HG02759 (cell line): ENCODE results near the gene MCF2L.

ENCODE experiments used
- ATAC-seq: cut with Tn5 transposase; IDR thresholded peaks from one replicate; pipeline ENCODE4 v1.9.1; 2021; ENCODE audit warnings: mild to moderate bottlenecking, moderate library complexity; ENCODE audit not compliant: unreplicated experiment

MCF2L gene

DNA sequence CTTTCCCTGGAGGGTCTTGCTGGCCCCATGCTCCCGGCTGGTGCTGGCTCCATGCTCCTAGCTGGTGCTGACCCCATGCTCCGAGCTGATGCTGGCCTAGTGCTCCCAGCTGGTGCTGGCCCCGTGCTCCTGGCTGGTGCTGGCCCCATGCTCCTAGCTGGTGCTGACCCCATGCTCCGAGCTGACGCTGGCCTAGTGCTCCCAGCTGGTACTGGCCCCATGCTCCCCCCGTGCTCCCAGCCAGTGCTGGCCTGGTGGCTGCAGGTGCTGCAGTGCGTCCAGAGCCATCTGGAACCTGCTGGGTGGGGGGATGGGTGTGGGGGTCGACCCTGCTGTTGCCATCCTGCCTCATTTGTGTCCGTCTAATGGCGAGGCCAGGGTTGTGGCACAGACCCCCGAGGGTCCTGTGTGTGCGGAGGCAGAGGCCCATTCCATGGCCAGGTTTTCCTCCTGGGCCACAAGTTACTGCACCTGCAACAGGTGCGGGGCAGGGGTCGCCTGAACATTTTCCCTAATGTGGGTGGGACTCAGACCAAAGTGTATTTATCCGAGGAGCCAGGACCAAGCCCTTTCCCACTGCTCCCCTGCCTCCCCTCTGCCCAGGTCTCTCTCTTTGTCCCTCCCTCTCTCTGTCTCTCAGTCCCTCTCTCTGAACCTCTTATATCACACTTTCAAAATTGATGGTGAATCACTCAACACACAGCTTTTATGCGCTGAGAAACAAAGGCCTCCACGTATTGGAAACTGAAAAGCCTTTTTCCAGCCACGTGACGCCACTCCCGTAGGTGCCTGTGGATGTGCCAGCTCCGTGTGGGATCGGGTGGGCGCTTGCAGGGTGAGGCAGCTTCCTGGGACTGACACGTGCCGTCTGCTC is 45.1 kb downstream of the MCF2L start:
- ATAC-seq = no peak

DNA sequence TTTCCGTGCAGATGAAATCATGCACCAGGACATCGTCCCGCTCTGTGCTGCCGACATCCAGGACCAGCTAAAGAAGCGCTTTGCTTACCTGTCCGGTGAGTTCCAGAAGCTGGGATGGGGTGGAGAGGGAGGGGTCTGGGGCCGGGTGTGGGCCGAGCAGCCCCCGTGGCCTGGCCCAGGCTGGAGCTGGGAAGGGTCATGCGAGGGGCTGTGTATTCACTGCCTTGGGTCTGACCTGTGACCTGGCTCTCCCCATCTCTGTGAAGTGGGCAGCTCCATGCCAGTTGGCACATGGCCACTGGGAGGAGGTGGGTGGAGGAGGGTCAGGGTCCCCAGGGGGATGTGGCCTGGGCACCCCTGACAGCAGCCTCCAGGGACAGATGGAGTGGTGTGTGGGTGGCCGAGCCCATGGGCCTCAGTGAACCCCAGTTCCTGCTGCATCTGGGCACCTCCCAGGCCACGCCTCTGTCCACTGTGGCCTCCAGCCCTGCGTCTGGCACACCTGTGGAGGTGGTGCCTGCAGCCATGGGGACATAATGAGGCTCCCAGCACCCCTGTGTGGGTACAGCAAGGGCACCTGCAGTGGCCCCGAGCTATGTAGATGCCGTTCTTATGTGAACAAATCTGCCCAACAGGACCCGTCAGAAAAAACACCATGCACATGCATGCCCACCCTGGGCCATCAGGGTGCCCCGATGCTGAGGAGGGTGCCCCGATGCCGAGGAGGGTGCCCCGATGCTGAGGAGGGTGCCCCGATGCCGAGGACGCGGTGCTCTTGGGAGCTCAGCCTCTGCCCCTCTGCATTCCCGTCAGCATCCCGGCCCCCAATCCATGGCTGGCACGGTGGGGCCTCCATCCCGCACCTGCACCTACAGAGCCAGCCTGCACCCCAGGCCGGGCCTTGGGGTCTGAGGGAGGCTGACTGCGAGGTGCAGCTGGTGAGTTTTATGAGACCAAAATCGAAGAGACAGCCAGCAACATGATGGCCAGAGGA is 46.0 kb downstream of the MCF2L start:
- ATAC-seq = no peak

DNA sequence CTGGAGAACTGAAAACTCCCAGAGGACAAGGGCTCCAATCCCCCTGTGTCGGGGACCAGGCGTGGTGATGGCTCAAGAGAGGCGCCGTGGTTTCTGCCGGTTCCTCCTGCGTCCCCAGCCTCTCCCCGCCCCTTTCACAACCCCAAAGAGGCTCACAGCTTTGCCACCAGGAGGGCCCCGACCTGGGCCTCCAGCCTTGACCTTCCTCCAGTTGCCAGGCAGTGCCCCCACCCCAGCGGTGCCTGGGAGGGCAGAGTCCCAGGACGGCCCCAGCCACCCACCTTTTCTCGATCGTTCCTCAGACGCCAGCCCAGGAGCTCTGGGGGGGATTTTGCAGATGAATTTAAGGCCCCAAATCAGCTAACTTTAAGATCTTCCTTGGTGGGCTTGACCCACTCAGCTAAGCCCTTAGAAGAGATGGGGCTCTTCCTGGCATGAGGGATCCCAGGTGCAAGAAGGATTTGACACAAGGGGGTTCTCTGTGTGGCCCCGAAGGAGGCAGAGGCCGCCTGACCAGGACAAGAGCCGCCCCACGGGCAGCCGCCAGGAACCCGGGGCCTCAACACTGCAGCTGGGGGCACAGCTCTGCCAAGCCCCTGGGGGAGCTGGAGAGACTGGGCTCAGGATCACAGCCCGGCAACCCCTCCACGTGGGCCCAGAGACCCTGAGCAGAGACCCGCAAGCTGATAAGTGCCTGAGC is 47.0 kb downstream of the MCF2L start:
- ATAC-seq = no peak

DNA sequence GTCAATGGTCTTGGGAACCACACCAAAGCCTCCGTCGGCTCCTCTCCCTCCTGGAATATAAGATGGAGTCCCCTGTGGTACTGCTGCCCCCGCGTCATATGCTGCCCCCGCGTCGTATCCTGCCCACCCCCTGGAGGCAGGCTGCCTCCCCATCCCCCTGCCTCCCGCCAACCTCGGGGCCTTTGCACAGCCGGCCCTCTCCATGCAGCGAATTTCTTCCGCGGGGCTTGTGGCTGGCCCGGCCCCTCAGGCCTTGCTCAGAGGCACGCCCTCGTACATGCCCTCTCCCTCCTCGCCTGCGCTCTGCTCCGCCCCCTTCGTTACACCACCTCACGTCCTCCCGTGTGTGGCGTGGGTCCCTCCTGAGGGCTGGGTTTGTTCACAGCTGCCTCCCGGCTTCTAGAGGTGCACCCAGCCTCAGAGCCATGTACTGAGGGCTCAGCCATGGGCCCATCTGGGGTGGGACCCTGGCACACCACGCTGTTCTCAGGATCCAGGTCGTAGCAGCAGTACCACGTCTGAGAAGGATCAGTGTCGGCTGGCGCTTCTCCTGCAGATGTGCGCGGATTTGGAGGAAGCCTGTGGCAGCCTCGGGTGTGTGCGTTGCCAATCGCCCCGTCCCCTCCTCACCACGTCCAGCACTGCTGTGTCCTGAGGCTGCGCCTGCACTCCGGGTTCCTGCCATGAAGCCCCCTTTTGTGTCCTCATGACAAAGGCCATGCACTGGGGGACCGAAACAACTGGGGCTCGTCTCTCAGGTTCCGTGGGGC is 47.7 kb downstream of the MCF2L start:
- ATAC-seq = no peak

DNA sequence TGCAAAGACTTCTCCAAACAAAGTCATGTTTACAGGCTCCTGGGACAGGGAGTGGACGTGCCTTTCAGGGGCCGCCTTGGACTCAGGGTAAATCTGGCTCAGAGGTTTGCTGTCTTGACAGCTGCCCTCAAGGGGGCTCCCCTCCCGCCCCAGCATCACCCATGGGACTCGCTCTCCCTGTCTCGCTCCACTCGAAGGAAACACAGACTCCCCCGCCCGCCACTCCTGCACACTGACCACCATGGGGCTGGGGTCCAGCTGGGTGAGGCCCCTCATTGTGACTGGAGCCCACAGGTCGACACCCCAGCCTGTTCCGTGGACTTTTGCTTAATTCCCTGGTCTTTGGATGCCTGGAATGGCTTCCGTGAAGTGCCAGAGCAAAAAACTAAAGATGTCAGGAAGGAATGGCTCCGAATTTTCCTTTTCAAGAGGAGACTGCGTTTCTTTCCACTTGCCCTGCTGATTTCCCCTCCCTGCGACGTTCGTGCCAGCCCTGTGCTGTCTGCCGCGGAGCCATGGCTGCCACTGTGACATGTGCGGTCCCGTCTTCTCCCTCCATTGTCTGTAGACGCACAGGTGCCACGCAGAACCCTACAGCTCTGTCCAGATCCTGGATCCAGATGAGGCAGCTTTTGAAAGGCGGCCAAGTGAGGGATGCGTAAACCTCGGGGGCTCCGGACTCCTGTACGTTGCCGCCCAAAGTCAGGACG is 48.6 kb downstream of the MCF2L start:
- no peak for ATAC-seq

DNA sequence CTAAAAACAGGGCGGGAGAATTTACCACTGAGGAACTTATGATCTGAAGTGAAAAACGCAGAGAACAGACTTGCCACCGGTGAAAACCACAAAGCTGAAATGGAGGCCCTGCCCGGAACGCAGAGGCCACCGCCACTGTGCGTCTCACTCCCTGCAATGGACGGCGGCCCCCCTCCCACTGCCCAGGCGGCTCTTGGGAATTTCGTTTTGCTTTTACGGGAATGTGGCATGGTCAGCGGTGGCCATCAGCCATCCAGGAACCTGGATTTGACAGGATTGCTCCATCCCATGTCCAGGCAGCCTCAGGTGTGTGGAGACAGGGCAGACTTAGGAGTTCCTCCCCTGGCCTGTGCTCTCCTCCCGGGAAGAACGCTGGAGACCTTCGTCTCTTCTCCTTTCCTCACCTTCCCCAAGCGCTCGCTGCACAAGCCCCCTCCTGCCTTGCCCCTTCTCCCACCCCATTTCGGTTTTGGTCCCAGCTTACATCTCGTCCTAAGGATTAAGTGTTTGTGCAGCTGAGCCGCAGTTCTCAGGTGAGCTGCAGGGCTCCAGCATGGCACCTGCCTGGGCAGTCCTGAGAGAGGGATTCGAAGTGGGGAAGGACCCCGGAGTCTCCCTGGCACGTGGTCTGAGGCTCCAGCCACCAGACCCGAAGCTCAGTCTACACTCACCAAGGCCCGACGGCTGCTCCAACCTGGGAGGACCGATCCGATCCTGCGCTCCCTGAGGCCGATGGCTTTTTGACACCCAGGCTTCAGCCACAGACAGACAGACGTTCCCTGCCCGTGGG is 49.9 kb downstream of the MCF2L start:
- ATAC-seq = no peak

DNA sequence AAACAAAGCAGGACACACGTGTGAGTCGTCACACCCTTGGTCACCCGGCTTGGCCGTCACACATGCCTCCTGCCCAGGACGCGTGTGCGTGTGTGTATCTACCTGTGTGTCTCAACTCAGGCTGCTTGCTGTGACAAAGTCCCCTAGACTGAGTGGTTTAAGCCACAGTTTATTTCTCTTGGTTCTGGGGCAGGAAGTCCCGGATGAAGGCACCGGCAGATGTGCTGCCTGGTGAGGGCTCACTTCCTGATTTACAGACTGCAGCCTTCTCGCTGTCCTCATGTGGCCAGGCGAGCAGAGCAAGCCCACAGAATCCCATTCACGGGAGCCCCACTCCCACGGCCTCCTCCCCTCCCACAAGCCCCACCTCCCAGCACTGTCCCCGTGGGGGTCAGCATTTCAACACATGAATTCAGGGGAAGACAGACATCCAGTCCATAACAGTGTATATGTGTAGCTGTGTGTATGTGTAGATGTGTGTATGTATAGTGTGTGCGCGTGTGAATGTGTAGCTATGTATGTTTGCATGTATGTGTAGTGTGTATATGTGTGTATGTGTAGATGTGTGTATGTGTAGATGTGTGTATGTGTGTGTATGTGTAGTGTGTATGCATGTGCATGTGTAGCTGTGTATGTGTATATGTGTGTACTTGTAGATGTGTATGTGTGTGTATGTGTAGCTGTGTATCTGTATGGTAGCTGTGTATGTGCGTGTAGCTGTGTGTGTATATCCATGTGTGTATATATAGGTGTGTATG is 51.5 kb downstream of the MCF2L start:
- ATAC-seq = no peak

DNA sequence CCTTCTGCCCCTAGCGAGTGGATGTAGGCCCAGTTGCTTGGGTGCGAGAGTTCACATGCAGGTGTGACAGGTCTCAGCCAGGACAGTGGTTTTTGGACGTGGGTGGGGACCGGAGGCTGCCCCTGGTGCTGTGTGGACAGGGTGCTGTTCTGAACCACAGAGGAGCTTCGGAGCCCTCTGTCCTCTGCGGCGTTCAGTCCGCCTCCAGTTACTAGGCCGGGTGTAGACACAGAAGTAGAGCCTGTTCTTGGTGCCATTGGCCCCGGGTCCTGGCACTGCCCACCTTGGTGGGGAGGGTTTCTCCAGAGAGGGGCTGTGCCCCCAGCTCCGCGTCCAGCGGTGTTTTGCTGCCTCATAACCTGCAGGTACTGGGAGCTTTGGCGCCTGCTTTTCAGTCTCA is 52.4 kb downstream of the MCF2L start:
- ATAC-seq = no peak

DNA sequence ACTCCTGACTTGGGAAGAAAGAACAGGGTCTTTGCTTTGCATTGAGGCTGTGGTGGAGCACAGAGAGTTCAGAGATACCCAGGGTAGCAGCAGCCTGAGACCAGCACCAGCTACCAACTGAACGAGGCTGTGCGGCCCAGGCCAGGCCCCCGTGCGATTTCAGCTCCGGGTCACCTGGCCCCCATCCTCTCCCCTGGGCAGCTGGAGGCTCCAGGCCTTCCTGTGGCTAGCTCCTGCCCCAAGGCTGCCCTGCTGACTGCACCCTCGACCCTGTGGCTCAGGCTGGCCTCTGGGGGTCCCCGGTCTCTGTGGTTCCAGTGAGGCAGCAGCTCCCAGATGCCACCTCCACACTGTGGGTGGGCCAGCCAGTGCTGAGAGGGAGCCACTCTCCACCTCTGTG is 52.8 kb downstream of the MCF2L start:
- ATAC-seq = no peak

DNA sequence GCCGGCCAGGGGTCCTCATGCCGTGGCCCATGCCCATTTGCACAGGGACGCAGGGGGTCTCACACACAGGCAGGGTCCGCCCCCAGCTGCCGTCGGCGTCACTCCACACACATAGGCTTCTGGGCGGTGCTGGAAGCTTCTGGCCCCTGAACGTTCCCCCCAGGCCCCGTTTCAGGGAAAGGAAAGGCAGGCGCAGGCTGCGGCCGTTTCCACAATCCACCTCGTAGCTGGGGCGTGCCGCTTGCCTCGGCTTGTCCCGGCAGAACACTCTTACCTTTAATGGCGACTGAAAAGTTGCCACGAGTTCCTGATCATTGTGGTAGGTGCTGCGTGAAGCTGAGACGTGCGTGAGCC is 53.4 kb downstream of the MCF2L start:
- ATAC-seq = no peak

DNA sequence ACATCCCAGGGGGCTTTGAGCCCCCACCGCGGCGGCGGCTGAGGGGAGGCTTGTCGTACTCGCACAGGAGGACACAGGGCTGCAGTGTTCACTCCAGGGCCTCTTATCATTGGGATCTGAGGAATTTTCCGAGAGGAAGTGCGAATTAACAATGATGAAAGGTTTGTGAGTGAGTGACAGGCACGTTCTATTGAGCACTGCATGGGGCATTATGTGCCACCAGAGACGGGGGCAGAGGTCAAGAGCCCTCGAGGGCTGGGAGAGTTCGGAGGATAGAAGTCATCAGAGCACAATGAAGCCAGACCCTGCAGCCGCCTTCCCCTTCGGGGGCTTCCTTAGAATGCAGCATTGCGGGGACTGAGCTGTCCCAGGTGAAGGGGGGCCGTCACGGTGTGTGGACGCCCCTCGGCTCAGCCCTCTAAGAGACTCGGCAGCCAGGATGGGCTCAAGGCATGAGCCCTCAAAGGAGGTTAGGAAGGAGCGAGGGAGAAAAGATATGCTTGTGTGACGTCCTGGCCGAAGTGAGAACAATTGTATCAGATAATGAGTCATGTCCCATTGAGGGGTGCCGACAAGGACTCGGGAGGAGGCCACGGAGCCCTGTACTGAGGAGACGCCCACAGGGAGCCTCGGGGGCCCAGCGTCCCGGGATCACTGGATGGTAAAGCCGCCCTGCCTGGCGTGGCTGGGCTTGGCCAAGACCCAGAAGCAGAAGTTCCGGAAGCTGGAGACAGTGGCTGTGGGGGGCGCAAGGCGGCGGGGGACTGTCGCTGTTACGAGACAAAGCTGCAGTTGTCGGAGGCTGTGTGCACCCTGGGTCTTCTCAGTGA is 53.9 kb downstream of the MCF2L start:
- ATAC-seq = no peak

DNA sequence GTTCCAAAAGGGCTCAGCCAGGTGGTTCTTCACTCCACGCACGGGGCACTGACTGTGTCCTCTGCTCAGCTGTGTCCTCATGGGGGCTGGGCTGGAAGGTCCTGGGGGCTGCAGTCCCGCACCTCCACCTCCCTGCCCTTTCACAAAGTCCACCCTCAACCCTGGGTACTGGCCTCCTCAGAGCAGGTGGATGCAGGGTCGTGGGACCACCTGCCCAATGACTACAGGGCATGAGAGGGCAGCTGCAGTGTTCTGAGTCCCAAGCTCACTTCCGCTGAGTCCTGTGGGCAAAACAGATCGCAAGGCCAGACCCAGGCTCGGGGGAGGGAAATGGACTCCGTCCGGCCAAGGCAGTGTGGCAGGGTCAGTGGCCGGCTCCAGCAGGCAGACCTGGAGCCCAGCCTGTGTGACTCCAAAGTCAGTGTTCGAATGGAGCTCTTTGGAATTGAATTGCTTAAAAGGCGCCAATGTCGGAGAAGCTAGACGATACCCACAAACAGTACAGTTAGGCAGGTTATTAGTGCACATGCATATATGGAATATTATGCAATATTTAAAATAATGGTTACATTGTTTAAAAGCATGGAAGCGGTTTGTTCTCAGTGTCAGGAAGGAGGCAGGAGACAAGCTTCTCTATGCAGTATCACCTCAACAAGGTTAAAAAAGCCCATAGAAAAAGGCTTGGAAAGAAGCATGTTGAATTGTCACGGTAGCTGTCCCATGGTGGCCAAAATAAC is 54.8 kb downstream of the MCF2L start:
- ATAC-seq = no peak

DNA sequence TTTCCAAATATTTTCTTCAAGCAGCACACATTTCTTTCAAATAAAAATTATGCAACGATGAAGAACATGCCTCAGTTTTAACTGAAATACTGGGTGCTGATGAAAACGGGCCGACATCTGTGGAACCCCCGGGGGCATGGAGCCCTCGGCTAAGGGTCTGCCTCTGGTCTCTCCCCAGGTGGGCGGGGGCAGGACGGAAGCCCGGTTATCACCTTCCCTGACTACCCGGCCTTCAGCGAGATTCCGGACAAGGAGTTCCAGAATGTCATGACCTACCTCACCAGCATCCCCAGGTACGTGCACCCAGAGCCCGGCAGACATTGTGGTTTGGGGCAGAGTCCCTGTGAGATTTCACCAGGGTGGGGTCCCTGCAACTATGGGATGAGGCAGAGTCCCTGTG is 55.5 kb downstream of the MCF2L start:
- ATAC-seq = no peak

DNA sequence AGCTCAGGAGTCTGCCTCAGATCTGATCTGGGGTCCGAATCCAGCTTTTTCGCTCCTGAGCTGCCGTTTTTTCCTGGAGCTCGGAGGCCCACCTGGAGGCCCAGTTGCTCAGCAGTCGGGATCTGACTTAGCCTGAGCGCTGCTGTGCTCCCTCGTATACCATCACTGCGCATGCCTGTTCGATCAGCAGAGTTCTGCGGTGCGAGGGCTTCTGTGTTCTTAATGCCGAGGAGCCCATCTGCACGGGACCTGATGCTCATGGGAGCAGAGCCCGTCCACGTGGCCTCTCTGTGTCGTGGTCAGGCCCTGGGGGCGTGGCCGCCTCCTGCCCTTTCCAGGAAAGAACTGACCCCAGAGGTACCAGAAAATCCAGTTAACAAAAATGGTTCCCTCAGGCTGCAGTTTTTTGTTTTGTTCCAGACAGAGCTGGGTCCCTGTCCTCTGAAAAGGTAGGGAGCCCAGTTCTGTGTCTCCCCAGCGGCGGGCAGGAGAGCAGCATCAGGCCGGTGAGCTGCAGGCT is 57.4 kb downstream of the MCF2L start:
- no peak for ATAC-seq

DNA sequence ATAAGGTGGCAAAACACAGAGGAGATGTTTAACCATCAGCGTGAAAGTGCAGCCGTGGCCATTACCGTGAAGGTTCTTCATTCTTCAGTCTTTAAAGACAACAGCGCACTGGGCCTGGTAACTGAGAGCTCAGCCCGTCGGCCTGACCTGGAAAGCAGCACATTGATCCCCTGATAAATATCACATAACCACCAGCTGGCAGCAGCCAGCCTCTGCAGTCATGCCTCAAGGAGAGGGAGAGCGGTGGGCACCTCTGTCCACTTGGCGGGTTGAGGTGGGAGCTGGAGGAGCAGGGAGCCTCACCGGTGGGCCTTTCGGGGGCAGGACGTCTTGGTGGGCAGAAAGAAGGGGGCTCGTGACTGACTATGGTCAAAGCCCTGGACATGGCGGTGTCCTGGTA is 58.1 kb downstream of the MCF2L start:
- no peak for ATAC-seq

DNA sequence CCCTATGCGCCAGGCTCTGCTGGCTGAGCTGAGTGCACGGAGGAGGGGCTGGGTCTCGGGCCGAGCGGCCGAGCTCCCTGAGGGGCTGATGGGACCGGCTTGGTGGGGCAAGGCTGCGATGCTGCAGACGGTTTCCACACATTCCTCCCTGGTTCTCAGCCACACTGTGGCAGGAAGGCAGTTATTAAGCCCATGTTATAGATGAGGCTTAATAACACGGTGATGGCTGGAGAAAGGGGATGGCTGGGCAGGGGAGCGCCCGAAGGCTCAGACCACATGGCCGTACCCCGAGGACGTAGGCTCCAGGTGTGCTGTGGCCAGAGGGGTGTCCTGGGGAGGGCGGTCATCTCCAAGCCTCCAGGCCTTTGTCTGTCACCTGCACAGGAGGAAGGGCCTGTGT is 58.6 kb downstream of the MCF2L start:
- no peak for ATAC-seq
